Cardiac muscle cell (in vitro differentiated cells and primary cell): ENCODE results near the gene APOL5. TPM values are rescaled to one million over a fixed set of nuclear protein-coding genes. Genes with fewer than 3 reads are reported as not detected.

Experiments
- DNase-seq, 2 donors: peaks; one replicate each; pipeline versions ENCODE4 v3.0.0 to v3.0.0-alpha.2; 2010 to 2017; ENCODE audit warnings: low read depth in 1 of 2, low spot score in 1 of 2
- H3K27ac ChIP-seq: fragments of 200-600 bp; sonication (generic); 2 replicates; pipeline ENCODE4 v1.5.1; 2016
- H3K27me3 ChIP-seq: fragments of 200-600 bp; sonication (generic); 2 replicates; pipeline ENCODE4 v1.6.0; 2016; ENCODE audit warnings: control low read depth
- H3K36me3 ChIP-seq: fragments of 200-600 bp; sonication (generic); 2 replicates; pipeline ENCODE4 v1.5.1; 2016; ENCODE audit warnings: control low read depth
- H3K4me1 ChIP-seq: fragments of 200-600 bp; sonication (generic); 2 replicates; pipeline ENCODE4 v1.8.1; 2017; ENCODE audit warnings: low read depth, mild to moderate bottlenecking, mixed run types
- H3K4me3 ChIP-seq: fragments of 200-600 bp; sonication (generic); 2 replicates; pipeline ENCODE4 v1.5.1; 2016; ENCODE audit warnings: mild to moderate bottlenecking
- H3K9me3 ChIP-seq: fragments of 200-600 bp; sonication (generic); 2 replicates; pipeline ENCODE4 v1.5.1; 2017; ENCODE audit warnings: low read depth, mild to moderate bottlenecking, control low read depth
- polyA plus RNA-seq: library from polyadenylated mRNA; unstranded; fragments of >200 nt; fragmentation: Nextera tagmentation; extraction: Ambion mirVana; gene quantifications from 2 replicates; pipeline ENCODE4 v1.2.1, GENCODE V29; 2016
- total RNA-seq: library from RNA; depleted of rRNA; stranded (reverse); fragments of >200 nt; gene quantifications from 2 replicates; pipeline ENCODE4 v1.2.3, GENCODE V29; 2016
- TF ChIP-seq, protein P1 (sequence below): IDR thresholded peaks from 2 replicates; pipeline ENCODE4 v1.5.1; 2012; ENCODE audit warnings: low read depth, mild to moderate bottlenecking, low read length

Gene APOL5
- total and polyA plus RNA-seq, 2 experiments from 2014 or later: not detected

DNA sequence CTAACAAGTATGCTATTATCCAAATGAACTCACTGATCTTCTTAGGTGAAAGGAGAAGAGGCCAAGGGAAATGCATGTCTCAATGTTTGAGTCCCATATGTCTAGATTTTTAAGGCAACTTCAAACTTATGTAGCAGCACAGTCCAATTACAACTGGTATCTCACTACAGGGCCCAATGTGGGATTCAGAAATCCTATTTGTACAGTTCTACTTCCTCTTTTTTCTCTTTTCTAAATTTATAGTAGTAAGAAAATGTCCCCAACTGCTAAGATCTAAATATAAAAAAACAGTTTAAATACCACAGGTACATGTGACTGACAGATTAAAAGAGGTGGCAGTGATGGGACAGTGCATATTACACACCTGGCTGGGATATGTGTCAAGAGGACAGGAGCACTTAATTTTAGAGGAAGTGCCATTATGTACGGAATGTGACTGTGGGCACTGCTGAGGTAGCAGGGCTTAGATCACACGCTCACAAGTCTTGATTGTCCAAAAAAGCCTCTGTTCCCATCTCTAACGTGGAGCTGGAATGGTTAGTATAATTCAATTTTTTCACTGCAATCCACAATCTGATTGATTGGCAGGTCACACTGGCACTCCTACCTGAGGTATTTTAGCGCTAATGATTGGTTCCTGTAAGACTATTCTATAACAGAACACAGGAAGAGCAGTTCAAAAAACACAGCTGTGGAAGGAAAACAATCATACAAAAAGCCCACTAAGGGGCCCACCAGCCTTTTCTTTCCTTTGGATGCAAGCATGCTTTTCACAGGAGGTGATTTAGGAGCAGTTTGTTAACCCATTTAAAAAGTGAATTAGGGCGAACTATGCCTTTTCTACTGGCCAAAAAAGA is 34.6 kb downstream of the APOL5 start:
- DNase-seq: no peak
- no peak overlapping the region for H3K4me3 ChIP-seq
- H3K4me1 ChIP-seq: peaks cover 21% of the 10 kb centered on the region
- peak overlapping the region; percentile 40 for H3K27ac ChIP-seq
- TF ChIP-seq, protein P1, sequence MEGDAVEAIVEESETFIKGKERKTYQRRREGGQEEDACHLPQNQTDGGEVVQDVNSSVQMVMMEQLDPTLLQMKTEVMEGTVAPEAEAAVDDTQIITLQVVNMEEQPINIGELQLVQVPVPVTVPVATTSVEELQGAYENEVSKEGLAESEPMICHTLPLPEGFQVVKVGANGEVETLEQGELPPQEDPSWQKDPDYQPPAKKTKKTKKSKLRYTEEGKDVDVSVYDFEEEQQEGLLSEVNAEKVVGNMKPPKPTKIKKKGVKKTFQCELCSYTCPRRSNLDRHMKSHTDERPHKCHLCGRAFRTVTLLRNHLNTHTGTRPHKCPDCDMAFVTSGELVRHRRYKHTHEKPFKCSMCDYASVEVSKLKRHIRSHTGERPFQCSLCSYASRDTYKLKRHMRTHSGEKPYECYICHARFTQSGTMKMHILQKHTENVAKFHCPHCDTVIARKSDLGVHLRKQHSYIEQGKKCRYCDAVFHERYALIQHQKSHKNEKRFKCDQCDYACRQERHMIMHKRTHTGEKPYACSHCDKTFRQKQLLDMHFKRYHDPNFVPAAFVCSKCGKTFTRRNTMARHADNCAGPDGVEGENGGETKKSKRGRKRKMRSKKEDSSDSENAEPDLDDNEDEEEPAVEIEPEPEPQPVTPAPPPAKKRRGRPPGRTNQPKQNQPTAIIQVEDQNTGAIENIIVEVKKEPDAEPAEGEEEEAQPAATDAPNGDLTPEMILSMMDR: no peak
- H3K36me3 ChIP-seq: peaks cover 31% of the 10 kb centered on the region
- H3K27me3 ChIP-seq: no peaks in the 10 kb centered on the region
- H3K9me3 ChIP-seq: no peaks in the 10 kb centered on the region

DNA sequence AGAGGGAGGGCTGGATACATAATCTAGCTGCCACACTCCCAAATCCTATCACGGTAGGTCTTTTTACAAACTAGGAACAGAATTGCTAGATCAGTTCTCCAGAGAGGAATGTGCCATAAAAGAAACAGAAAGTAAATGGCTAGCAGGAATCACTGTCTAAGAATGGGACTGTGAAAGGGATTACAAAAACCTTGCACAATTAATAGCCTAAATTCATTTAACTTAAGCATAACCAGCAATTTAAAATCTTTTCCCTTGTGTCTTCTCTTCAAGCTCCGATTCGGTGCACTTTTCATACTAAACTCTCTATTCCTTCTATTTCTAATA is 35.2 kb downstream of the APOL5 start:
- TF ChIP-seq, protein P1: no peak
- no peaks in the 10 kb centered on the region for H3K9me3 ChIP-seq
- no peak for DNase-seq
- H3K4me1 ChIP-seq: peaks cover 21% of the 10 kb centered on the region
- H3K27me3 ChIP-seq: no peaks in the 10 kb centered on the region
- no peak overlapping the region for H3K4me3 ChIP-seq
- peak overlapping the region; percentile 40 for H3K27ac ChIP-seq
- H3K36me3 ChIP-seq: peaks cover 37% of the 10 kb centered on the region

DNA sequence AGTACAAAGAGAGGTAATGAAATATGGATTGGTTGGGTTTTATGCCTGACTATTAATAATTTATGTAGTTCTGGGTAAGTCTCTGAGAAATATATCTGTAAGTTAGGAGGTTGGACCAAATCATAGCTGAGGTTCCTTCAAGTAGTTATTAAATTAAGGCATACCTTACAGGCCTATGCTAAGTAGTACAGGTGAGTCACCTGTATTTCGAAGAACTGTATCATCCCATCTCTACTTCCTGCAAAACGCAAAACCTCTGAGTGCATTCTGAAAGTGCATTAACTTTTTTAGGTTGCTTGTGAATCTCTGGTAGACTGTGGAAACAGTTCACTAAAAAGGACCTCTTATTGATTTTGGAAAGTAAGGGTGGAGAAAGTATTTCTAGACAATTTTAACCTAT is 37.1 kb downstream of the APOL5 start:
- Histone ChIP-seq H3K9me3 (no peaks in the 10 kb centered on the region), H3K4me1 (peaks cover 13% of the 10 kb centered on the region), H3K4me3 (no peak overlapping the region), H3K36me3 (peaks cover 54% of the 10 kb centered on the region), H3K27ac (peak overlapping the region; percentile 1), H3K27me3 (no peaks in the 10 kb centered on the region)
- DNase-seq: no peak
- TF ChIP-seq, protein P1: no peak

DNA sequence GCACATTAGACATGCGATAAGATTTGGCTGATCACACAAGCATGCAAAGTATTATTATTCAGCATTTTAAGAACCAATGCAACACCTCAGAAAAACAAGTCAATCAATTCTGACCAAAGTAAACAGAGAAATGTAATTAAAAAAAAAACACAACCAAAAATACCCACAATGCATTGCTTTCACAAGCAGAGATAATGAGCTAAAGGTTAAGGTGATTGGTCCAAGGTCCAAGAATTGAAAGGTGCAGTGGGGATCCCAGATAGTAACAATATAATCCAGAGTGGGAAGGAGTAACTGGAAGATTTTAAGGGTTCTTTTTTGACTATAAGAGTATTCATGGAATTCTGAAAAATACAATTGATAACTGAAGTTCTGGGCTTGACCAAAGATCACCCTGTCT is 39.0 kb downstream of the APOL5 start:
- Histone ChIP-seq H3K9me3 (no peaks in the 10 kb centered on the region), H3K36me3 (peaks cover 62% of the 10 kb centered on the region), H3K4me1 (peaks cover 17% of the 10 kb centered on the region), H3K27me3 (no peaks in the 10 kb centered on the region), H3K4me3 (no peak overlapping the region), H3K27ac (no peak overlapping the region)
- TF ChIP-seq, protein P1: no peak
- DNase-seq: no peak

DNA sequence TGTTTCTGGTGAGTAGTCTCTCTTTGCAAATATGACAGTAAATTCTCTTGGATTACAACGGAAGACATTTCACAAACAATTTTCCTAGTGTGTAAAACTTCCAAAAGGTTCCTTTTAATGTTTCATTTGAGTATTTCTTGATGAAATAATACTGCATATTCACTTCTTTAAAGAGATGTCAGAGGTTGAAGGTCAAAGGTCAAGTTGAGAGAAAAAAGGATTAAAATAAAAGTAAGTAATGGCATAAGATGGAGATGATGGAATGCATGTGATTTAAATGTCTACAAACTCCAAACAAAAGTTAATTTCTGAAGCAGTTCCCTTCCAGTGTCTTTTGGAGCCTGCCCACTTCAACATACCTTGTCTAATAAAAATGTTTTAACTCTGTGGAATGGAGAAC is 40.7 kb downstream of the APOL5 start:
- no peak for DNase-seq
- TF ChIP-seq, protein P1: no peak
- no peaks in the 10 kb centered on the region for H3K27me3 ChIP-seq
- peaks cover 68% of the 10 kb centered on the region for H3K36me3 ChIP-seq
- H3K9me3 ChIP-seq: no peaks in the 10 kb centered on the region
- peaks cover 15% of the 10 kb centered on the region for H3K4me1 ChIP-seq
- H3K4me3 ChIP-seq: no peak overlapping the region
- no peak overlapping the region for H3K27ac ChIP-seq
